ENCODE results near the gene RNF213. TPM values are rescaled to one million over a fixed set of nuclear protein-coding genes. Genes with fewer than 3 reads are reported as not detected.

The RNF213 gene
- polyA plus RNA-seq, 1 donor (not counting 4 experiments of a cell fraction or from before 2014, with no cell fraction given), result 24.4 TPM

- no peaks in the 10 kb centered on the region for H3K27me3 ChIP-seq (ENCODE audit: control insufficient read depth, extremely low read depth, insufficient read depth, low read length)
- H3K27ac ChIP-seq (ENCODE audit: control insufficient read depth, insufficient read depth, low read length), result peak overlapping the region; percentile 89
- H3K4me3 ChIP-seq (ENCODE audit: control insufficient read depth in 2 of 3, extremely low read depth in 1 of 3, insufficient read depth in 2 of 3, low read depth in 1 of 3, low read length in 3 of 3), result peak overlapping the region; percentile 83 to 93 (median 91)
- H3K36me3 ChIP-seq (ENCODE audit: control insufficient read depth in 2 of 2, extremely low read depth in 1 of 2, insufficient read depth in 2 of 2, low read length in 2 of 2), result peaks cover 8 to 10% of the 10 kb centered on the region in 2 experiments
- no peak overlapping the region for H2AFZ ChIP-seq (ENCODE audit: control insufficient read depth, low read length)
- H3K4me1 ChIP-seq (ENCODE audit: control insufficient read depth, extremely low read depth, insufficient read depth, low read length), result peaks cover 26% of the 10 kb centered on the region
- no peaks in the 10 kb centered on the region for H4K20me1 ChIP-seq (ENCODE audit: control insufficient read depth, extremely low read depth, insufficient read depth, low read length)
- dilution Hi-C loops (cut with MboI; ENCODE audit: extremely low pct_ligation_motif_present, low sequenced_read_pairs), result no loop called here
- no peak for TF ChIP-seq CTCF (optimal IDR thresholded peaks at IDR 0.05 in 1 of 3, IDR thresholded peaks at IDR 0.05 in 1 of 3, conservative IDR thresholded peaks at IDR 0.05 in 1 of 3; ENCODE audit: extremely low read depth in 1 of 3, insufficient read depth in 2 of 3, low read length in 3 of 3)
- TF ChIP-seq EZH2 (IDR thresholded peaks at IDR 0.05; ENCODE audit: low read length), result no peak
- peak overlapping the region; percentile 85 for H3K4me2 ChIP-seq (ENCODE audit: control insufficient read depth, extremely low read depth, insufficient read depth, low read depth, low read length)
- DNase-seq (ENCODE audit: low read depth, low spot score), result no peak
- H3K9ac ChIP-seq (ENCODE audit: control insufficient read depth, extremely low read depth, insufficient read depth, low read length), result peak overlapping the region; percentile 94
- FAIRE-seq, result peak; percentile 61
- peaks cover 14% of the 10 kb centered on the region for H3K79me2 ChIP-seq (ENCODE audit: control insufficient read depth, insufficient read depth, low read length)
- no peaks in the 10 kb centered on the region for H3K9me3 ChIP-seq (ENCODE audit: control insufficient read depth, low read depth, low read length)
- no peaks in the 10 kb centered on the region for H3K9me1 ChIP-seq (ENCODE audit: control insufficient read depth, extremely low read depth, insufficient read depth, low read length)
These were observed 675 bp downstream of the RNF213 start for GRCh38 chr17:80261159-80261894.

- no peaks in the 10 kb centered on the region for H4K20me1 ChIP-seq (ENCODE audit: control insufficient read depth, extremely low read depth, insufficient read depth, low read length)
- peaks cover 14% of the 10 kb centered on the region for H3K79me2 ChIP-seq (ENCODE audit: control insufficient read depth, insufficient read depth, low read length)
- H3K9me3 ChIP-seq (ENCODE audit: control insufficient read depth, low read depth, low read length), result no peaks in the 10 kb centered on the region
- DNase-seq (ENCODE audit: low read depth, low spot score), result no peak
- H3K9me1 ChIP-seq (ENCODE audit: control insufficient read depth, extremely low read depth, insufficient read depth, low read length), result no peaks in the 10 kb centered on the region
- no peak overlapping the region for H2AFZ ChIP-seq (ENCODE audit: control insufficient read depth, low read length)
- H3K27ac ChIP-seq (ENCODE audit: control insufficient read depth, insufficient read depth, low read length), result peak overlapping the region; percentile 89
- no peaks in the 10 kb centered on the region for H3K27me3 ChIP-seq (ENCODE audit: control insufficient read depth, extremely low read depth, insufficient read depth, low read length)
- peak overlapping the region; percentile 85 for H3K4me2 ChIP-seq (ENCODE audit: control insufficient read depth, extremely low read depth, insufficient read depth, low read depth, low read length)
- TF ChIP-seq CTCF (optimal IDR thresholded peaks at IDR 0.05 in 1 of 3, IDR thresholded peaks at IDR 0.05 in 1 of 3, conservative IDR thresholded peaks at IDR 0.05 in 1 of 3; ENCODE audit: extremely low read depth in 1 of 3, insufficient read depth in 2 of 3, low read length in 3 of 3), result no peak
- no peak for TF ChIP-seq EZH2 (IDR thresholded peaks at IDR 0.05; ENCODE audit: low read length)
- H3K36me3 ChIP-seq (ENCODE audit: control insufficient read depth in 2 of 2, extremely low read depth in 1 of 2, insufficient read depth in 2 of 2, low read length in 2 of 2), result peaks cover 8 to 11% of the 10 kb centered on the region in 2 experiments
- no peak for FAIRE-seq
- peaks cover 26% of the 10 kb centered on the region for H3K4me1 ChIP-seq (ENCODE audit: control insufficient read depth, extremely low read depth, insufficient read depth, low read length)
- peak overlapping the region; percentile 83 to 93 (median 91) for H3K4me3 ChIP-seq (ENCODE audit: control insufficient read depth in 2 of 3, extremely low read depth in 1 of 3, insufficient read depth in 2 of 3, low read depth in 1 of 3, low read length in 3 of 3)
- dilution Hi-C loops (cut with MboI; ENCODE audit: extremely low pct_ligation_motif_present, low sequenced_read_pairs), result no loop called here
- H3K9ac ChIP-seq (ENCODE audit: control insufficient read depth, extremely low read depth, insufficient read depth, low read length), result peak overlapping the region; percentile 94
These were observed 1.2 kb downstream of the RNF213 start for GRCh38 chr17:80261895-80262279.

Measured in keratinocyte (primary cell).